Muscle of back (tissue), 13 donors: ENCODE data around the gene DNMBP. TPM values are rescaled to one million over a fixed set of nuclear protein-coding genes. Genes with fewer than 3 reads are reported as not detected.

ENCODE experiments used
- DNase-seq, 3 donors: peaks; one replicate each; pipeline versions ENCODE4 v3.0.0 to v3.0.0-alpha.2; 2013
- long read RNA-seq, 9 donors: transcript quantifications; one replicate each; lab custom pipeline, GENCODE V29; 2026
- polyA plus RNA-seq, 10 donors: library from polyadenylated mRNA; unstranded; fragments of 120-200 nt; gene quantifications; one replicate each; pipeline ENCODE4 v1.2.1, GENCODE V29; 2013; ENCODE audit not compliant: insufficient read length in 10 of 10

DNMBP gene
- 10 to 100 TPM; 12.9 to 20.8 (median 16.7) TPM for polyA plus RNA-seq
- long read RNA-seq, donor 1 = 0 reads
- long read RNA-seq, donor 2 = 0 reads
- long read RNA-seq, donor 3 = 0 reads
- long read RNA-seq, donor 4 = 0 reads
- long read RNA-seq, donor 5, partial matches to known transcripts = 8 of 8 reads
- long read RNA-seq, donor 5, other reads (novel, unspliced or antisense) = 0 of 8 reads
- long read RNA-seq, donor 6 = 0 reads
- long read RNA-seq, donor 7 = 0 reads
- long read RNA-seq, donor 8 = 0 reads
- long read RNA-seq, donor 9 = 0 reads

- DNase-seq = peak; percentile 85 to 95 (median 91)
These were observed at the start of gene DNMBP for GRCh38 chr10:100009793-100010676. TSS of gene DNMBP (minus strand) at chr10:100009947. CDS start at chr10:99972124, 37,823 bp downstream.

GRCh38 chr10:100057948-100058347 lies 48.2 kb upstream of the DNMBP start:
- DNase-seq = no peak

- no peak for DNase-seq
These were observed 44.1 kb upstream of the DNMBP start for GRCh38 chr10:100053686-100054460.

- peak; percentile 80 to 91 (median 88) for DNase-seq
These were observed 36.3 kb upstream of the DNMBP start for GRCh38 chr10:100046021-100046486.

- DNase-seq = peak in 1 of 3 donors; percentile 13
These were observed 35.8 kb upstream of the DNMBP start for GRCh38 chr10:100045592-100045991.

GRCh38 chr10:100043796-100044195 lies 34.0 kb upstream of the DNMBP start:
- peak in 1 of 3 donors; percentile 45 for DNase-seq

- no peak for DNase-seq
These were observed 33.6 kb upstream of the DNMBP start for GRCh38 chr10:100043344-100043743.

- DNase-seq = no peak
These were observed 31.7 kb upstream of the DNMBP start for GRCh38 chr10:100041306-100042002.

- no peak for DNase-seq
These were observed 28.9 kb upstream of the DNMBP start for GRCh38 chr10:100038561-100039071.

GRCh38 chr10:100037758-100038315 lies 28.1 kb upstream of the DNMBP start:
- DNase-seq = no peak

GRCh38 chr10:100036850-100037249 lies 27.1 kb upstream of the DNMBP start:
- no peak for DNase-seq

- DNase-seq = no peak
These were observed 24.1 kb upstream of the DNMBP start for GRCh38 chr10:100033766-100034418.

- DNase-seq = no peak
These were observed 17.7 kb upstream of the DNMBP start for GRCh38 chr10:100027416-100027815.

GRCh38 chr10:100025576-100025975 lies 15.8 kb upstream of the DNMBP start:
- DNase-seq = peak in 2 of 3 donors; percentile 54 to 78

- DNase-seq = no peak
These were observed 15.0 kb upstream of the DNMBP start for GRCh38 chr10:100024748-100025147.

GRCh38 chr10:100022403-100022802 lies 12.7 kb upstream of the DNMBP start:
- DNase-seq = no peak

- DNase-seq = no peak
These were observed 11.6 kb upstream of the DNMBP start for GRCh38 chr10:100021322-100021721.

GRCh38 chr10:100020886-100021253 lies 11.1 kb upstream of the DNMBP start:
- no peak for DNase-seq

- DNase-seq = no peak
These were observed 10.6 kb upstream of the DNMBP start for GRCh38 chr10:100020142-100020885.

GRCh38 chr10:100019787-100020141 lies 10.0 kb upstream of the DNMBP start:
- DNase-seq = no peak
